HL-60 (cell line): ENCODE results near the gene HPCAL4.

Experiments
- DNase-seq, 2 experiments: peaks; one replicate each; pipeline ENCODE4 v3.0.0-alpha.2; 2010 to 2020; ENCODE audit warnings: low read depth in 1 of 2, low spot score in 1 of 2
- H3K27ac ChIP-seq: fragments of 250-450 bp; sonication (Bioruptor Pico); replicated peaks from 2 replicates; pipeline ENCODE4 v1.5.1; 2020; ENCODE audit warnings: mild to moderate bottlenecking, moderate library complexity
- H3K27me3 ChIP-seq: fragments of 250-450 bp; sonication (Bioruptor Pico); 2 replicates; pipeline ENCODE4 v1.5.1; 2021; ENCODE audit warnings: mild to moderate bottlenecking, moderate library complexity; ENCODE audit not compliant: insufficient read depth, poor library complexity, severe bottlenecking
- H3K4me3 ChIP-seq: replicated peaks from 2 replicates; pipeline ENCODE4 v1.5.1; 2011; ENCODE audit warnings: mild to moderate bottlenecking, control low read depth, low read length; ENCODE audit not compliant: insufficient read depth
- GABPA ChIP-seq: IDR thresholded peaks from 2 replicates; pipeline ENCODE4 v1.6.1; 2012; ENCODE audit warnings: low read depth
- POLR2AphosphoS5 ChIP-seq: IDR thresholded peaks from 2 replicates; pipeline ENCODE4 v1.6.1; 2012; ENCODE audit warnings: low read depth
- SPI1 ChIP-seq: IDR thresholded peaks from 2 replicates; pipeline ENCODE4 v1.6.1; 2012; ENCODE audit warnings: low read depth, mild to moderate bottlenecking, borderline replicate concordance
- long read RNA-seq: library from polyadenylated mRNA; unstranded; transcript quantifications from one replicate; pipeline ENCODE4 v2.0.0, GENCODE V29; 2020
- TF ChIP-seq, protein P1 (sequence below): IDR thresholded peaks from 2 replicates; pipeline ENCODE4 v1.6.1; 2012; ENCODE audit warnings: low read depth; ENCODE audit not compliant: insufficient replicate concordance
- TF ChIP-seq, protein P2 (sequence below): IDR thresholded peaks from one replicate; pipeline ENCODE4 v1.5.1; 2011; ENCODE audit warnings: low read length, control low read depth, inconsistent platforms; ENCODE audit not compliant: insufficient read depth

The HPCAL4 gene
- long read RNA-seq = 0 reads

DNA sequence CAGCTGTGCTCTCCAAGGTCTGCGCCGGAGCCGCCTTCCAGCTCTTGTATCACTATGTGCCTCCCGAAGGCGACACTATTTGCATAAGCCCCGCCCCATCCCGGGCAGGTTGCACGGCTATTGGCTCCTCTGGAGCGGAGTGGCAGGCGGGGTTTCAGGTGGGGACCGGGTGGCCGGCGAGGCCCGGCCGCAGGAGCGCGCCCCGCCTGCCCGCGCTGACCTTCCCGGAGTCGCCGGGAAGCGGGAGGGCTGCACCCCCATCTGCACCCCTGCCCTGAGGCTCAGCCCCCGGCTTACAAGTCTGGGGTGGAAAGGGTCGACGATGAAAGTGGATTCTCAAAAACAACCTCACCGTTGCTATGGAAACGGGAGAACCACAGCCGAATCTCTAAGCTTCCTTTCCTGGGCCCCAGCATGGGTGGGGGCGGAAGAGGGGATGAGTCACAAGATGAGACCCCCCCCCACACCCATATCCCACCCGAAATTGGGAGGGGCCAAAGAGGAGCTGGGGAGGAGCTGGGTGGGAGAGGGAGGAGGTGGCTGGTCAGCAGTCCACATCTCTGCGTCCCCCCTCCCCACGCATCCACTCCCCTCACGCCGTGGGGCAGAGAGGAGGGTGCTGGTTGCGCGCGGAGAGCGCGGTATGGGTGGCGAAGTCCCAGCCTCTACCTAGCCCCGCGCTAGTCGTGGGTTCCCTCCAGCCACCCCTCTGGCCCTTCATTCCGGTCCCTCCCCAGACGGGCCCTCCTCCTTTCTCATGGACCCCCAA is at the start of gene HPCAL4:
HPCAL4 (minus strand) TSS at position 51 of the 769 bp plus-strand sequence. CDS start 6,830 bp downstream, outside the sequence.
- peaks cover 52% of the 10 kb centered on the region for H3K27me3 ChIP-seq
- TF ChIP-seq SPI1 = no peak
- TF ChIP-seq, protein P1, sequence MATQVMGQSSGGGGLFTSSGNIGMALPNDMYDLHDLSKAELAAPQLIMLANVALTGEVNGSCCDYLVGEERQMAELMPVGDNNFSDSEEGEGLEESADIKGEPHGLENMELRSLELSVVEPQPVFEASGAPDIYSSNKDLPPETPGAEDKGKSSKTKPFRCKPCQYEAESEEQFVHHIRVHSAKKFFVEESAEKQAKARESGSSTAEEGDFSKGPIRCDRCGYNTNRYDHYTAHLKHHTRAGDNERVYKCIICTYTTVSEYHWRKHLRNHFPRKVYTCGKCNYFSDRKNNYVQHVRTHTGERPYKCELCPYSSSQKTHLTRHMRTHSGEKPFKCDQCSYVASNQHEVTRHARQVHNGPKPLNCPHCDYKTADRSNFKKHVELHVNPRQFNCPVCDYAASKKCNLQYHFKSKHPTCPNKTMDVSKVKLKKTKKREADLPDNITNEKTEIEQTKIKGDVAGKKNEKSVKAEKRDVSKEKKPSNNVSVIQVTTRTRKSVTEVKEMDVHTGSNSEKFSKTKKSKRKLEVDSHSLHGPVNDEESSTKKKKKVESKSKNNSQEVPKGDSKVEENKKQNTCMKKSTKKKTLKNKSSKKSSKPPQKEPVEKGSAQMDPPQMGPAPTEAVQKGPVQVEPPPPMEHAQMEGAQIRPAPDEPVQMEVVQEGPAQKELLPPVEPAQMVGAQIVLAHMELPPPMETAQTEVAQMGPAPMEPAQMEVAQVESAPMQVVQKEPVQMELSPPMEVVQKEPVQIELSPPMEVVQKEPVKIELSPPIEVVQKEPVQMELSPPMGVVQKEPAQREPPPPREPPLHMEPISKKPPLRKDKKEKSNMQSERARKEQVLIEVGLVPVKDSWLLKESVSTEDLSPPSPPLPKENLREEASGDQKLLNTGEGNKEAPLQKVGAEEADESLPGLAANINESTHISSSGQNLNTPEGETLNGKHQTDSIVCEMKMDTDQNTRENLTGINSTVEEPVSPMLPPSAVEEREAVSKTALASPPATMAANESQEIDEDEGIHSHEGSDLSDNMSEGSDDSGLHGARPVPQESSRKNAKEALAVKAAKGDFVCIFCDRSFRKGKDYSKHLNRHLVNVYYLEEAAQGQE = peak; percentile 76
- peak in 1 of 2 experiments; percentile 37 for DNase-seq
- no peak within 1 kb of the TSS for H3K4me3 ChIP-seq
- no peak within 1 kb of the TSS for H3K27ac ChIP-seq

DNA sequence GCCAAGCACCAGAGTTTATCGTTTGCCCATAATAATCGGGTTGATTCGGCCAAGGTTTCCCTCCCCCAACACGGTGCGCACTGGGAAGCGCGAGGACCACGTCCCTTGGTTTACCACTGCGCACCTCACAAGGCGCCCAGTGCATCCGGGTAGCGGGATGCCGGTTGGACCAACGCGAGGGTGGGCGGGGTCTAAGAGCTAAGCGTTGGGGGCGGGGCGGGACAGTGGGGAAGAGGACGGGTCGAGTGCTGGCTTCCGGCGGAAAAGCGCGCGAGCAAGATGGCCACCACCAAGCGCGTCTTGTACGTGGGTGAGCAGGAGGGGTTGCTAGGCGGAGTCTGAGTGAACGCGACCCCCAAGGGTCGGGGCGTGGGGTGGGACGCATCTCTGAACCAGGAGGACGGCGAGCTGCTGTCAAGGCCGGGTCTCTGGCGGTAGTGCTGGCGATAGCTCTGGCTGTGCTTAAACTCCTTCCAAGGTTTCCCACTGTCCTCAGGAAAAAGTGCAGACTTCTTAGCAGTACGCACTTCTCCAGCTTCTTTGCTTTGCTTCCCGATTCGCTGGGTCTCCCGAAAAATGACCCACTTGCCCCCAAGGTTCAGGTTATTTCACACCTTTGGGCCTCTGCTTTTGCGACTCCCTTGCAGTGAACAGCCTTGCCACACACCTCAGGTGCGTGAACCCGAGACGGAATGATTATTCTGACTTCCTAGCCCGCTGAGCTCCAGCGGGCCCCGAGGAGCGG is 47.6 kb upstream of the HPCAL4 start, which contains the start of gene PPIE:
PPIE (plus strand) TSS at position 261 of the 745 bp plus-strand sequence; CDS start at position 280, 19 bp downstream.
- Histone ChIP-seq H3K27me3 (no peaks in the 10 kb centered on the region), H3K27ac (peak within 1 kb of the TSS; percentile 75), H3K4me3 (peak within 1 kb of the TSS; percentile 89)
- TF ChIP-seq, protein P1 = no peak
- TF ChIP-seq GABPA (peak; percentile 78), POLR2AphosphoS5 (peak; percentile 92), SPI1 (no peak)
- TF ChIP-seq, protein P2, sequence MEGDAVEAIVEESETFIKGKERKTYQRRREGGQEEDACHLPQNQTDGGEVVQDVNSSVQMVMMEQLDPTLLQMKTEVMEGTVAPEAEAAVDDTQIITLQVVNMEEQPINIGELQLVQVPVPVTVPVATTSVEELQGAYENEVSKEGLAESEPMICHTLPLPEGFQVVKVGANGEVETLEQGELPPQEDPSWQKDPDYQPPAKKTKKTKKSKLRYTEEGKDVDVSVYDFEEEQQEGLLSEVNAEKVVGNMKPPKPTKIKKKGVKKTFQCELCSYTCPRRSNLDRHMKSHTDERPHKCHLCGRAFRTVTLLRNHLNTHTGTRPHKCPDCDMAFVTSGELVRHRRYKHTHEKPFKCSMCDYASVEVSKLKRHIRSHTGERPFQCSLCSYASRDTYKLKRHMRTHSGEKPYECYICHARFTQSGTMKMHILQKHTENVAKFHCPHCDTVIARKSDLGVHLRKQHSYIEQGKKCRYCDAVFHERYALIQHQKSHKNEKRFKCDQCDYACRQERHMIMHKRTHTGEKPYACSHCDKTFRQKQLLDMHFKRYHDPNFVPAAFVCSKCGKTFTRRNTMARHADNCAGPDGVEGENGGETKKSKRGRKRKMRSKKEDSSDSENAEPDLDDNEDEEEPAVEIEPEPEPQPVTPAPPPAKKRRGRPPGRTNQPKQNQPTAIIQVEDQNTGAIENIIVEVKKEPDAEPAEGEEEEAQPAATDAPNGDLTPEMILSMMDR = no peak
- peak; percentile 91 to 96 for DNase-seq

DNA sequence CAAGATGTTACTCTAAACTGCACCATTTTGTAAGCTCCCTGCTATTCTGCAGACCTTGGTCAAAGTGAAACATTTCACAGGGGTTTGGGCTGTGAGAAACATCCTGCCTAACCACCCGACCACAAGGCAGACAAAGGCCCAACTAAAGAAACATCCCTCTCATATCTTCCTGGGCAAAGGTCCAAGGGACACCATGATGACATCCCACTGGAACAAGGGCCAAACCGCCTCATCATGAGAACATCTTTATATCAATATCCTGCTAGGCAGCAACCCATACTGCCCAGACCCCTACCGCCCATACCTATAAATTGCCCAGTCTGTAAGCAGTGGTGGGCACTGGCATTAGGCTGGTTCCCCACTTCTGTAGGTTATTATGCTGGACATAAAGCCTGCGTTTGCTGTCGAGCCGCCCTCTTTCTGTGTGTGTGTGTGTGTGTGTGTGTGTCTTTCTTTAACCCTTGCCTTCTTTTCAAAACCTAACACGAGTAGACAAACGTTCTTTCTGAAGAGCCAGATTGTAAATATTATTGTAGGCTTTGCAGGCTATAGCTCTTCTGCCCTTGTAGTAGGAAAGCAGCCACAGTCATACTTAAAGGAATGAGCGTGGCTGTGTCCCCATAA is 46.4 kb upstream of the HPCAL4 start:
- H3K27ac ChIP-seq = no peak overlapping the region
- no peak for DNase-seq
- peaks cover 2% of the 10 kb centered on the region for H3K27me3 ChIP-seq
- TF ChIP-seq, protein P1 = no peak
- TF ChIP-seq GABPA = no peak
- H3K4me3 ChIP-seq = no peak overlapping the region
